Mesendoderm (in vitro differentiated cells): ENCODE measurements around the gene RPL36AL. TPM values are rescaled to one million over a fixed set of nuclear protein-coding genes. Genes with fewer than 3 reads are reported as not detected.
"Not testable (repeated sequence)": the region's sequence is repeated elsewhere in the genome, so short reads cannot be mapped to it uniquely, and the experiment has no call there.

Experiments used
- DNase-seq: peaks from one replicate; pipeline ENCODE4 v3.0.0; 2013
- H2AK5ac ChIP-seq: 2 replicates; pipeline ENCODE4 v1.6.1; 2013; ENCODE audit warnings: low read length, inconsistent platforms
- H2BK120ac ChIP-seq: 2 replicates; pipeline ENCODE4 v1.6.1; 2013; ENCODE audit warnings: low read depth, mild to moderate bottlenecking, low read length, moderate library complexity, mixed read lengths
- H2BK15ac ChIP-seq: replicated peaks from 2 replicates; pipeline ENCODE4 v1.6.1; 2013; ENCODE audit warnings: low read depth, mild to moderate bottlenecking, moderate library complexity
- H2BK5ac ChIP-seq: 2 replicates; pipeline ENCODE4 v1.6.1; 2013; ENCODE audit warnings: low read length, inconsistent platforms
- H3K18ac ChIP-seq: 2 replicates; pipeline ENCODE4 v1.6.1; 2013; ENCODE audit warnings: mild to moderate bottlenecking, low read length, mixed read lengths
- H3K23ac ChIP-seq: one replicate; pipeline ENCODE4 v1.6.1; 2013; ENCODE audit warnings: low read length
- H3K27ac ChIP-seq: 2 replicates; pipeline ENCODE4 v1.5.1; 2013; ENCODE audit warnings: low read depth, mild to moderate bottlenecking, inconsistent platforms, low read length, moderate library complexity
- H3K27me3 ChIP-seq: 2 replicates; pipeline ENCODE4 v1.6.1; 2013; ENCODE audit warnings: low read length, control low read depth, mild to moderate bottlenecking, inconsistent platforms; ENCODE audit not compliant: insufficient read depth, poor library complexity
- H3K36me3 ChIP-seq: 2 replicates; pipeline ENCODE4 v1.6.1; 2013; ENCODE audit warnings: low read length, inconsistent platforms; ENCODE audit not compliant: control insufficient read depth, insufficient read depth
- H3K4ac ChIP-seq: one replicate; pipeline ENCODE4 v1.6.1; 2013; ENCODE audit warnings: low read depth, mild to moderate bottlenecking, low read length, moderate library complexity
- H3K4me1 ChIP-seq: 2 replicates; pipeline ENCODE4 v1.6.1; 2013; ENCODE audit warnings: low read depth, low read length, inconsistent platforms; ENCODE audit not compliant: control insufficient read depth
- H3K4me2 ChIP-seq: 2 replicates; pipeline ENCODE4 v1.6.1; 2013; ENCODE audit warnings: low read length
- H3K4me3 ChIP-seq: 2 replicates; pipeline ENCODE4 v1.5.1; 2013; ENCODE audit warnings: mild to moderate bottlenecking, low read length
- H3K56ac ChIP-seq: one replicate; pipeline ENCODE4 v1.6.1; 2013; ENCODE audit warnings: low read length
- H3K79me1 ChIP-seq: 2 replicates; pipeline ENCODE4 v1.6.1; 2013; ENCODE audit warnings: low read length, inconsistent platforms
- H3K79me2 ChIP-seq: 2 replicates; pipeline ENCODE4 v1.6.1; 2013; ENCODE audit warnings: mild to moderate bottlenecking, low read length; ENCODE audit not compliant: control insufficient read depth, insufficient read depth
- H3K9ac ChIP-seq: 2 replicates; pipeline ENCODE4 v1.6.1; 2013; ENCODE audit warnings: low read length, inconsistent platforms
- H4K5ac ChIP-seq: one replicate; pipeline ENCODE4 v1.6.1; 2013; ENCODE audit warnings: low read length
- H4K8ac ChIP-seq: one replicate; pipeline ENCODE4 v1.6.1; 2013; ENCODE audit warnings: low read depth, mild to moderate bottlenecking, control low read depth, low read length, moderate library complexity
- WGBS: extraction: QIAGEN DNeasy Blood & Tissue Kit; methylation state at CpG from one replicate; pipeline ENCODE4 v1.1.7; 2013; ENCODE audit warnings: low lambda C conversion rate, missing lambda C conversion rate; ENCODE audit not compliant: insufficient coverage; ENCODE audit errors: extremely low coverage; 5-methylcytosine and 5-hydroxymethylcytosine counted together
- polyA plus RNA-seq, 2 experiments: library from polyadenylated mRNA; stranded (reverse); fragments of 200-250 nt; gene quantifications; one replicate each; pipeline ENCODE4 v1.2.3, GENCODE V29; 2013

Gene RPL36AL
- polyA plus RNA-seq (2013, experiment 1 of 2) = 749 TPM
- 740 TPM for polyA plus RNA-seq (2013, experiment 2 of 2)

DNA sequence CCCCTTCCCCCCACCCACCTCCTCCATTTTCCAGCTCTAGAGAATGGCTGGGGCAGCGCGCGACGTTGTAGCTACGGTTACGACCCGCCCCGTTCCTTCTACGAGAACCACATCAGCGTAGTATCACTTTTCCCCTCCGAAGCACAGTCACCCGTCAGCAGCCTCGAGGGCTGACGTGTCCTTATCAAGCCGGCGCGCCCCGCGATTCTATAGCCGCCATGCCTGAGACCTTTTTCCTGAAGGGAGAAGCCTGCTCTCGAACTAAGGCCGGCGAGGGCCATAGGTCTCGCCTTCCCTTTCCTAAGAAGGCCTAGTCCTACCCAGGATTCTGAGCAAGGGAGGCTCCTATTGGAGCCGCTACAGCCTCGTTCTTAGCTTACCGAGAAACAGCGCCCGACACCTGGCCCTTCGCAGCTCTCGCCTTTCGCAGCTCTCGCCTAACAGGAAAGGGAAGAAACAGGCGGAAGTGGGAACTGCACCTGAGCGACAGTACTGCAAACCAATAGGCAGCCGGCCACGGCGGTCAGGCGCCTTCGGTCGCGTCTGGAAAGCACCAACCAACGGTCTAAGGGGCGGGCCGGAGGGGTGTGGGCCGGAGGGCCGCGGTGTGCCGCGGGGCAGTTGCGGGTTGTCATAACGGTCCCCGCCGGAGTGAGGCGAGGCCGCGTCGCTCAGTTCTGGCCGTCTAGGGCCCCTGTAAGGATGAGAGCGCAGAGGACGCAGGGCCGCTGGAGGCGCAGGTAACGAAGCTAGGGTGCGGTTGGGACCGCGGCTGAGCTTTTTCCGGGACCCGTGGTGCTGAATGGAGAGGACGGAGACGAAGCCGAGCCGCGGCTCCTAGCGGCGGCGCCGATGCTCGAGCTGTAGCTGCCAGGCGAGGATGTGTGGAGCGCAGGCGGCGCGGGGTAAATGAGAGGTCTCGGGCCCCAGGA is at the start of gene RPL36AL, which contains the start of gene MGAT2:
Gene RPL36AL (minus strand): TSS at position 445 of the 932 bp plus-strand sequence. CDS start 1,522 bp downstream, outside the sequence.
Gene MGAT2 (plus strand): TSS at position 618 of the 932 bp plus-strand sequence. CDS start 470 bp downstream, outside the sequence.
- Histone ChIP-seq H3K4me1 (peaks cover 3% of the 10 kb centered on the region), H3K27me3 (no peaks in the 10 kb centered on the region), H4K8ac (no peak within 1 kb of the TSS), H3K79me2 (peaks cover 31% of the 10 kb centered on the region), H3K56ac (peak within 1 kb of the TSS; percentile 95), H2BK120ac (peak within 1 kb of the TSS; percentile 0), H3K18ac (peak within 1 kb of the TSS; percentile 47), H2BK15ac (no peak within 1 kb of the TSS), H3K27ac (peak within 1 kb of the TSS; percentile 82), H3K36me3 (peaks cover 3% of the 10 kb centered on the region), H3K4ac (peak within 1 kb of the TSS; percentile 82), H4K5ac (no peak within 1 kb of the TSS), H2BK5ac (peak within 1 kb of the TSS; percentile 52), H3K4me2 (peak within 1 kb of the TSS; percentile 50), H3K23ac (peak within 1 kb of the TSS; percentile 100), H3K4me3 (peak within 1 kb of the TSS; percentile 90), H3K79me1 (peaks cover 9% of the 10 kb centered on the region), H2AK5ac (no peak within 1 kb of the TSS), H3K9ac (peak within 1 kb of the TSS; percentile 91)
- WGBS = no CpG with 5 or more reads among the region's 85 CpGs
- DNase-seq = peak; percentile 99

- Histone ChIP-seq H2BK15ac (no peak overlapping the region), H2AK5ac (no peak overlapping the region), H3K18ac (no peak overlapping the region), H3K9ac (no peak overlapping the region), H3K4me3 (no peak overlapping the region), H3K79me2 (no peaks in the 10 kb centered on the region), H2BK5ac (no peak overlapping the region), H4K8ac (no peak overlapping the region), H3K4me2 (no peak overlapping the region), H3K56ac (no peak overlapping the region), H3K27me3 (no peaks in the 10 kb centered on the region), H2BK120ac (no peak overlapping the region), H3K4me1 (no peaks in the 10 kb centered on the region), H3K23ac (no peak overlapping the region), H3K4ac (no peak overlapping the region), H3K79me1 (no peaks in the 10 kb centered on the region), H3K27ac (no peak overlapping the region), H3K36me3 (no peaks in the 10 kb centered on the region), H4K5ac (no peak overlapping the region)
- no peak for DNase-seq
- WGBS = no CpG with 5 or more reads among the region's 2 CpGs
Measured at GRCh38 chr14:49659526-49660455, 39.4 kb upstream of the RPL36AL start.

- H3K27ac ChIP-seq, H3K56ac ChIP-seq, H3K27me3 ChIP-seq, H3K9ac ChIP-seq, H3K79me2 ChIP-seq, H3K18ac ChIP-seq, H2BK5ac ChIP-seq, H2BK120ac ChIP-seq, H3K4me2 ChIP-seq, DNase-seq, H3K4me3 ChIP-seq, H3K79me1 ChIP-seq, H4K5ac ChIP-seq, H2BK15ac ChIP-seq, H3K4me1 ChIP-seq, H3K4ac ChIP-seq, H3K23ac ChIP-seq, H4K8ac ChIP-seq, H3K36me3 ChIP-seq, H2AK5ac ChIP-seq: not testable (repeated sequence)
- no CpG with 5 or more reads among the region's 6 CpGs for WGBS
Measured at GRCh38 chr14:49657500-49657899, 37.1 kb upstream of the RPL36AL start.

- no peak overlapping the region for H3K18ac ChIP-seq
- H4K5ac ChIP-seq = no peak overlapping the region
- H2BK5ac ChIP-seq = no peak overlapping the region
- no peak overlapping the region for H3K4ac ChIP-seq
- no peak overlapping the region for H2BK120ac ChIP-seq
- no peaks in the 10 kb centered on the region for H3K36me3 ChIP-seq
- H3K9ac ChIP-seq = no peak overlapping the region
- H3K79me2 ChIP-seq = no peaks in the 10 kb centered on the region
- H4K8ac ChIP-seq = no peak overlapping the region
- H3K79me1 ChIP-seq = no peaks in the 10 kb centered on the region
- WGBS = 100% methylated on average over 1 of the region's 3 CpGs
- no peak overlapping the region for H2AK5ac ChIP-seq
- H3K27ac ChIP-seq = no peak overlapping the region
- H3K4me2 ChIP-seq = no peak overlapping the region
- no peaks in the 10 kb centered on the region for H3K27me3 ChIP-seq
- H3K4me1 ChIP-seq = no peaks in the 10 kb centered on the region
- no peak overlapping the region for H3K23ac ChIP-seq
- DNase-seq = no peak
- H2BK15ac ChIP-seq = no peak overlapping the region
- no peak overlapping the region for H3K56ac ChIP-seq
- H3K4me3 ChIP-seq = no peak overlapping the region
Measured at GRCh38 chr14:49654511-49654910, 34.1 kb upstream of the RPL36AL start.

DNA sequence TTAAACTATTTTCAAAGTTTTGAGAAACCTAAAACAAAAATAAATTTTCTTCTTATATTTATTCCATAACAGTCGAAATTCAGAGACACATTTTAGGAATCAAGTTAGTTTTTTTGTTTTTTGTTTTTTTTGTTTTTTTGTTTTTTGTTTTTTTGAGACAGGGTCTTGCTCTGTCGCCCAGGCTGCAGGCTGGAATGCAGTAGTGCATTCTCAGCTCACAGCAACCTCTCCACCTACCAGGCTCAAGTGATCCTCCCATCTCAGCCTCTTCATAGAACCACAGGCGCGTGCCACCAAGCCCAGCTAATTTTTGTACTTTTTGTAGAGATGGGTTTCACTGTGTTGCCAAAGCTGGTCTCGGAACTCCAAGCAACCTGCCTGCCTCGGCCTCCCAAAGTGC is 33.1 kb upstream of the RPL36AL start:
- no peak for DNase-seq
- H3K4me2 ChIP-seq = no peak overlapping the region
- H3K4me3 ChIP-seq = no peak overlapping the region
- H3K56ac ChIP-seq = no peak overlapping the region
- H3K4me1 ChIP-seq = no peaks in the 10 kb centered on the region
- no peaks in the 10 kb centered on the region for H3K79me1 ChIP-seq
- no peaks in the 10 kb centered on the region for H3K79me2 ChIP-seq
- H2BK15ac ChIP-seq = no peak overlapping the region
- H2BK120ac ChIP-seq = no peak overlapping the region
- peaks cover under 1% of the 10 kb centered on the region for H3K36me3 ChIP-seq
- no peak overlapping the region for H4K5ac ChIP-seq
- H3K27me3 ChIP-seq = no peaks in the 10 kb centered on the region
- no peak overlapping the region for H3K27ac ChIP-seq
- WGBS = 100% methylated on average over 1 of the region's 6 CpGs
- no peak overlapping the region for H3K9ac ChIP-seq
- H3K23ac ChIP-seq = no peak overlapping the region
- H3K18ac ChIP-seq = no peak overlapping the region
- H4K8ac ChIP-seq = no peak overlapping the region
- H3K4ac ChIP-seq = no peak overlapping the region
- H2BK5ac ChIP-seq = no peak overlapping the region
- no peak overlapping the region for H2AK5ac ChIP-seq
